ENCODE results near the gene TMEM38A. TPM values are rescaled to one million over a fixed set of nuclear protein-coding genes. Genes with fewer than 3 reads are reported as not detected.

TMEM38A gene
- total RNA-seq, 1 experiment from 2014 or later = 3.8 TPM

DNA sequence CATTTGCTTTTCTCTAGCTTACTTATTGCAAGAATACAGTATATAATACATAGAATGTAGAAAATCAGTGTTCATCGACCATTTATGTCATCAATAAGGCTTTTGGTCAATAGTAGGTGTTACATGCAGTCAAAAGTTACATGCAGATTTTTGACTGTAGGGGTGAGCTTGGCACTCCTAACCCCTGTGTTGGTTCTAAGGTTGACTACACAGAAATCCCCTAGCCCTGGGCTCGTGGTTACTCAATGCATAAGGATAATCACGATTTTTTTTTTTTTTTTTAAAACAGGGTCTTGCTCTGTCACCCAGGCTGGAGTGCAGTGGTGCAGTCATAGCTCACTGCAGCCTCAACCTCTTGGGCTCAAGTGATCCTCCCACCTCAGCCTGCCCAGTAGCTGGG, 54.7 kb downstream of the TMEM38A start:
- no peak overlapping the region for H3K4me3 ChIP-seq (ENCODE audit: low read depth, low read length)
- POLR2A ChIA-PET = no interaction called here
- Mint-ChIP-seq H3K27me3 (ENCODE audit: insufficient read depth, unreplicated experiment) (peaks cover 2% of the 10 kb centered on the region), H3K9me3 (ENCODE audit: unreplicated experiment) (no peaks in the 10 kb centered on the region), H3K4me1 (ENCODE audit: low read depth, unreplicated experiment) (no peaks in the 10 kb centered on the region), H3K36me3 (ENCODE audit: insufficient read depth, unreplicated experiment) (peaks cover 6% of the 10 kb centered on the region), H3K27ac (ENCODE audit: unreplicated experiment) (no peak overlapping the region), H3K4me3 (ENCODE audit: unreplicated experiment) (no peak overlapping the region)
- BruUV-seq (replicated peaks) = no TSS peak
- H3K27me3 ChIP-seq (replicated peaks; ENCODE audit: control insufficient read depth, insufficient read depth, low read length) = no peaks in the 10 kb centered on the region
- CTCF ChIA-PET = no interaction called here
- intact Hi-C loops (cut with micrococcal nuclease; ENCODE audit: unreplicated experiment) = no loop called here
- H3K36me3 ChIP-seq (ENCODE audit: control insufficient read depth, insufficient read depth, low read length) = no peaks in the 10 kb centered on the region
- no peak for DNase-seq
- H3K4me1 ChIP-seq = no peaks in the 10 kb centered on the region
- H3K9me3 ChIP-seq = no peaks in the 10 kb centered on the region
- TF ChIP-seq, protein P1, sequence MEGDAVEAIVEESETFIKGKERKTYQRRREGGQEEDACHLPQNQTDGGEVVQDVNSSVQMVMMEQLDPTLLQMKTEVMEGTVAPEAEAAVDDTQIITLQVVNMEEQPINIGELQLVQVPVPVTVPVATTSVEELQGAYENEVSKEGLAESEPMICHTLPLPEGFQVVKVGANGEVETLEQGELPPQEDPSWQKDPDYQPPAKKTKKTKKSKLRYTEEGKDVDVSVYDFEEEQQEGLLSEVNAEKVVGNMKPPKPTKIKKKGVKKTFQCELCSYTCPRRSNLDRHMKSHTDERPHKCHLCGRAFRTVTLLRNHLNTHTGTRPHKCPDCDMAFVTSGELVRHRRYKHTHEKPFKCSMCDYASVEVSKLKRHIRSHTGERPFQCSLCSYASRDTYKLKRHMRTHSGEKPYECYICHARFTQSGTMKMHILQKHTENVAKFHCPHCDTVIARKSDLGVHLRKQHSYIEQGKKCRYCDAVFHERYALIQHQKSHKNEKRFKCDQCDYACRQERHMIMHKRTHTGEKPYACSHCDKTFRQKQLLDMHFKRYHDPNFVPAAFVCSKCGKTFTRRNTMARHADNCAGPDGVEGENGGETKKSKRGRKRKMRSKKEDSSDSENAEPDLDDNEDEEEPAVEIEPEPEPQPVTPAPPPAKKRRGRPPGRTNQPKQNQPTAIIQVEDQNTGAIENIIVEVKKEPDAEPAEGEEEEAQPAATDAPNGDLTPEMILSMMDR (IDR thresholded peaks at IDR 0.05; ENCODE audit: insufficient read depth in 1 of 2, low read depth in 1 of 2, low read length in 1 of 2, severe bottlenecking in 1 of 2, unreplicated experiment in 1 of 2) = no peak

DNA sequence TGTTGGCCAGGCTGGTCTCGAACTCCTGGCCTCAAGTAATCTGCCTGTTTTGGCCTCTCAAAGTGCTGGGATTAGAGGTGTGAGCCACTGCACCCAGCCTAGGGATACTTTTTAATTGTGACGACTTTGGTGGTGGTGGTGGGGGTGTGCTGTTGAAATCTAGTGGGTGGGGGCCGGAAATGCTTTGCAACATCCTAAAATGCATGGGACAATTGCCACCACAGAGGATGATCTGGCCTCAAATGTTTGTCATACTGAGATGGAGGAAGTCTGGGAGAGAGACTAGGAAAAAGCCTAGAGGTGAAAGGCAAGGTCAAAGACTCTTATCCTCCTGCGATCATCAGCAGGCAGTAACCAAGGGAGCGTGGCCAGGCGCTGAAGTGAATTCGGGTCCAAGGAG, 60.1 kb downstream of the TMEM38A start:
- Mint-ChIP-seq H3K27me3 (ENCODE audit: insufficient read depth, unreplicated experiment) (no peaks in the 10 kb centered on the region), H3K9me3 (ENCODE audit: unreplicated experiment) (no peaks in the 10 kb centered on the region), H3K4me1 (ENCODE audit: low read depth, unreplicated experiment) (no peaks in the 10 kb centered on the region), H3K27ac (ENCODE audit: unreplicated experiment) (no peak overlapping the region), H3K4me3 (ENCODE audit: unreplicated experiment) (no peak overlapping the region), H3K36me3 (ENCODE audit: insufficient read depth, unreplicated experiment) (no peaks in the 10 kb centered on the region)
- POLR2A ChIA-PET = no interaction called here
- DNase-seq = no peak
- BruUV-seq (replicated peaks) = no TSS peak
- Histone ChIP-seq H3K27me3 (replicated peaks; ENCODE audit: control insufficient read depth, insufficient read depth, low read length) (no peaks in the 10 kb centered on the region), H3K4me1 (no peaks in the 10 kb centered on the region), H3K9me3 (no peaks in the 10 kb centered on the region), H3K4me3 (ENCODE audit: low read depth, low read length) (no peak overlapping the region), H3K36me3 (ENCODE audit: control insufficient read depth, insufficient read depth, low read length) (no peaks in the 10 kb centered on the region)
- intact Hi-C loops (cut with micrococcal nuclease; ENCODE audit: unreplicated experiment) = no loop called here
- CTCF ChIA-PET = no interaction called here
- TF ChIP-seq, protein P1 (IDR thresholded peaks at IDR 0.05; ENCODE audit: insufficient read depth in 1 of 2, low read depth in 1 of 2, low read length in 1 of 2, severe bottlenecking in 1 of 2, unreplicated experiment in 1 of 2) = no peak

DNA sequence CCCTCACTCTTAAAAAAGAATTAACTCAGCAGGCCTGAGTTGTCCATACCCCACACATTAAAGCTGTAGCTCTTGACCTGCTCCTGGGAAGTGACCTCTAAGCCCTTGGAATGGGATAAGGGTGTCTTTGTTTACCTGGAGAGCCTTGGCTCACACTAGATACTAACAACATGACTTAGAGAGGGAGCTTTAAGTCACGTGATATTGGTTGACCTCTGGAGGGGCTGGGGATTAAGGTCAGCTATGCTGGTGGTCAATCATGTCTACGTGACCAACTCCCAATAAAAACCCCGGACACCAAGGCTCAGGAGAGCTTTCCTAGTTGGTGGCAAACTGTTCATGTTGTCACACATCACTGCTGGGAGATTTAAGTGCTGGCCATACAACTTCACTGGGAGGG, 61.7 kb downstream of the TMEM38A start:
- Histone ChIP-seq H3K9me3 (no peaks in the 10 kb centered on the region), H3K36me3 (ENCODE audit: control insufficient read depth, insufficient read depth, low read length) (no peaks in the 10 kb centered on the region), H3K4me1 (no peaks in the 10 kb centered on the region), H3K4me3 (ENCODE audit: low read depth, low read length) (no peak overlapping the region), H3K27me3 (replicated peaks; ENCODE audit: control insufficient read depth, insufficient read depth, low read length) (no peaks in the 10 kb centered on the region)
- Mint-ChIP-seq H3K9me3 (ENCODE audit: unreplicated experiment) (no peaks in the 10 kb centered on the region), H3K36me3 (ENCODE audit: insufficient read depth, unreplicated experiment) (no peaks in the 10 kb centered on the region), H3K4me1 (ENCODE audit: low read depth, unreplicated experiment) (no peaks in the 10 kb centered on the region), H3K27ac (ENCODE audit: unreplicated experiment) (no peak overlapping the region), H3K27me3 (ENCODE audit: insufficient read depth, unreplicated experiment) (no peaks in the 10 kb centered on the region), H3K4me3 (ENCODE audit: unreplicated experiment) (no peak overlapping the region)
- BruUV-seq (replicated peaks) = no TSS peak
- ChIA-PET POLR2A (no interaction called here), CTCF (no interaction called here)
- intact Hi-C loops (cut with micrococcal nuclease; ENCODE audit: unreplicated experiment) = no loop called here
- no peak for DNase-seq
- TF ChIP-seq, protein P1 (IDR thresholded peaks at IDR 0.05; ENCODE audit: insufficient read depth in 1 of 2, low read depth in 1 of 2, low read length in 1 of 2, severe bottlenecking in 1 of 2, unreplicated experiment in 1 of 2) = no peak

Data from Caco-2 (cell line).